A673 (cell line): ENCODE measurements around the gene RNF180.

Source experiments
- EZH2 ChIP-seq: fragments of 200-600 bp; sonication (generic); IDR thresholded peaks from 2 replicates; pipeline ENCODE4 v1.6.1; 2017; ENCODE audit warnings: borderline replicate concordance, low read depth, mild to moderate bottlenecking, mixed read lengths, antibody characterized with exemption, low read length; ENCODE audit not compliant: poor library complexity, severe bottlenecking
- TF ChIP-seq, protein P1 (sequence below): fragments of 300-800, 200-600 bp; sonication (generic); conservative IDR thresholded peaks from 2 replicates; pipeline ENCODE4 v1.5.1; 2017; ENCODE audit warnings: low read depth, mild to moderate bottlenecking, antibody characterized with exemption, low read length, moderate library complexity, mixed read lengths

DNA sequence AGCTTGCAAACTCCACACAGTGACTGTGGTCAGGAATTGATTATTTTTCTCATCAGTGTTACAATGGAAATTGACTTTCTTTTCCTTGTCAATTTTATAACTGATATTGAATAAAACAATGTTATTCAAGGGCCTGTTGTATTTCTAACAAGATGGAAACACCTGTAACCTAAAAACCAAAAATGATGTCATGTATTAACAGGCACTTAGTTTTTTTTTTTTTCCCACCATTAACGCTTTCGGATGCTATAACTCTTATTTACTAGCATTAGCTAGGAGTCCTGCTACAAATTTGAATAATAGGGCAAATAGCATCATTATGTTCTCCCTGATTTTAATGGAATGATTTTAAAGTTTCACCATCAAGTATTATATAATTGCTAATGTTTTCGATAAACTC lies 30.3 kb downstream of the RNF180 start:
- TF ChIP-seq, protein P1, sequence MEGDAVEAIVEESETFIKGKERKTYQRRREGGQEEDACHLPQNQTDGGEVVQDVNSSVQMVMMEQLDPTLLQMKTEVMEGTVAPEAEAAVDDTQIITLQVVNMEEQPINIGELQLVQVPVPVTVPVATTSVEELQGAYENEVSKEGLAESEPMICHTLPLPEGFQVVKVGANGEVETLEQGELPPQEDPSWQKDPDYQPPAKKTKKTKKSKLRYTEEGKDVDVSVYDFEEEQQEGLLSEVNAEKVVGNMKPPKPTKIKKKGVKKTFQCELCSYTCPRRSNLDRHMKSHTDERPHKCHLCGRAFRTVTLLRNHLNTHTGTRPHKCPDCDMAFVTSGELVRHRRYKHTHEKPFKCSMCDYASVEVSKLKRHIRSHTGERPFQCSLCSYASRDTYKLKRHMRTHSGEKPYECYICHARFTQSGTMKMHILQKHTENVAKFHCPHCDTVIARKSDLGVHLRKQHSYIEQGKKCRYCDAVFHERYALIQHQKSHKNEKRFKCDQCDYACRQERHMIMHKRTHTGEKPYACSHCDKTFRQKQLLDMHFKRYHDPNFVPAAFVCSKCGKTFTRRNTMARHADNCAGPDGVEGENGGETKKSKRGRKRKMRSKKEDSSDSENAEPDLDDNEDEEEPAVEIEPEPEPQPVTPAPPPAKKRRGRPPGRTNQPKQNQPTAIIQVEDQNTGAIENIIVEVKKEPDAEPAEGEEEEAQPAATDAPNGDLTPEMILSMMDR: no peak
- no peak for TF ChIP-seq EZH2
